Gastrocnemius medialis (tissue), 4 donors: ENCODE results near the gene AKAP8.

Experiments
- CTCF ChIP-seq, 5 experiments: fragments of 450-650 bp in 3 of 5; fragments of 200-600 bp in 2 of 5; sonication (generic) in 2 of 5; IDR thresholded peaks in 4 of 5; conservative IDR thresholded peaks in 1 of 5; 1 replicate in 4 of 5; 2 replicates in 1 of 5; pipeline ENCODE4 v1.5.1; 2016 to 2019; ENCODE audit warnings: antibody characterized with exemption in 5 of 5, mild to moderate bottlenecking in 3 of 5, moderate library complexity in 3 of 5
- POLR2A ChIP-seq, 2 donors: fragments of 450-650 bp; IDR thresholded peaks; one replicate each; pipeline ENCODE4 v1.6.1; 2017; ENCODE audit warnings: antibody characterized with exemption in 2 of 2, mild to moderate bottlenecking in 2 of 2, moderate library complexity in 2 of 2

- TF ChIP-seq CTCF (IDR thresholded peaks at IDR 0.05 in 4 of 5, conservative IDR thresholded peaks at IDR 0.05 in 1 of 5): no peak
- TF ChIP-seq POLR2A (IDR thresholded peaks at IDR 0.05): no peak
These were observed 75.4 kb downstream of the AKAP8 start for GRCh38 chr19:15304140-15304705.
